Skeletal muscle satellite cell (primary cell): ENCODE results near the gene PARP12.
A peak's percentile ranks its signal among the peaks of the same experiment; 100 is the strongest.

Experiments used
- H3K27me3 ChIP-seq: 2 replicates; pipeline ENCODE4 v1.7.0; 2013; ENCODE audit warnings: low read length; ENCODE audit not compliant: control insufficient read depth, insufficient read depth
- H3K36me3 ChIP-seq: 2 replicates; pipeline ENCODE4 v1.7.0; 2013; ENCODE audit warnings: mild to moderate bottlenecking, control low read depth, low read length; ENCODE audit not compliant: insufficient read depth
- H3K4me1 ChIP-seq: 2 replicates; pipeline ENCODE4 v1.7.0; 2013; ENCODE audit warnings: low read length; ENCODE audit not compliant: control insufficient read depth, insufficient read depth
- H3K4me2 ChIP-seq: 2 replicates; pipeline ENCODE4 v1.7.0; 2013; ENCODE audit warnings: mild to moderate bottlenecking, low read length
- H3K4me3 ChIP-seq: 2 replicates; pipeline ENCODE4 v1.7.0; 2013; ENCODE audit warnings: low read length
- H3K9ac ChIP-seq: 2 replicates; pipeline ENCODE4 v1.7.0; 2013; ENCODE audit warnings: mild to moderate bottlenecking, low read depth, low read length, moderate library complexity
- H3K9me3 ChIP-seq: replicated peaks from 2 replicates; pipeline ENCODE4 v1.7.0; 2013; ENCODE audit warnings: mild to moderate bottlenecking, control low read depth, low read length

The PARP12 gene

GRCh38 chr7:140047197-140047596, 15.6 kb downstream of the PARP12 start:
- Histone ChIP-seq H3K27me3 (no peaks in the 10 kb centered on the region), H3K9ac (no peak overlapping the region), H3K9me3 (no peaks in the 10 kb centered on the region), H3K4me1 (peaks cover 17% of the 10 kb centered on the region), H3K4me3 (no peak overlapping the region), H3K36me3 (no peaks in the 10 kb centered on the region), H3K4me2 (no peak overlapping the region)

- H3K4me3 ChIP-seq, result no peak overlapping the region
- no peaks in the 10 kb centered on the region for H3K9me3 ChIP-seq
- H3K4me1 ChIP-seq, result peaks cover 27% of the 10 kb centered on the region
- H3K4me2 ChIP-seq, result no peak overlapping the region
- H3K36me3 ChIP-seq, result no peaks in the 10 kb centered on the region
- no peaks in the 10 kb centered on the region for H3K27me3 ChIP-seq
- H3K9ac ChIP-seq, result no peak overlapping the region
Observed at GRCh38 chr7:140045697-140046096, 17.1 kb downstream of the PARP12 start.

- Histone ChIP-seq H3K4me2 (no peak overlapping the region), H3K4me3 (no peak overlapping the region), H3K9me3 (no peaks in the 10 kb centered on the region), H3K4me1 (peaks cover 18% of the 10 kb centered on the region), H3K9ac (no peak overlapping the region), H3K27me3 (no peaks in the 10 kb centered on the region), H3K36me3 (no peaks in the 10 kb centered on the region)
Observed at GRCh38 chr7:140044251-140044650, 18.5 kb downstream of the PARP12 start.

- Histone ChIP-seq H3K9me3 (no peaks in the 10 kb centered on the region), H3K9ac (no peak overlapping the region), H3K27me3 (no peaks in the 10 kb centered on the region), H3K4me2 (peak overlapping the region; percentile 19), H3K4me1 (peaks cover 23% of the 10 kb centered on the region), H3K4me3 (no peak overlapping the region), H3K36me3 (no peaks in the 10 kb centered on the region)
Observed at GRCh38 chr7:140042386-140042670, 20.4 kb downstream of the PARP12 start.

- H3K9me3 ChIP-seq, result no peaks in the 10 kb centered on the region
- no peaks in the 10 kb centered on the region for H3K36me3 ChIP-seq
- no peak overlapping the region for H3K4me3 ChIP-seq
- no peaks in the 10 kb centered on the region for H3K27me3 ChIP-seq
- H3K4me1 ChIP-seq, result peaks cover 23% of the 10 kb centered on the region
- H3K4me2 ChIP-seq, result peak overlapping the region; percentile 48
- no peak overlapping the region for H3K9ac ChIP-seq
Observed at GRCh38 chr7:140041659-140042385, 20.9 kb downstream of the PARP12 start.

GRCh38 chr7:140039896-140040295, 22.9 kb downstream of the PARP12 start:
- no peak overlapping the region for H3K4me3 ChIP-seq
- peaks cover 39% of the 10 kb centered on the region for H3K4me1 ChIP-seq
- H3K27me3 ChIP-seq, result no peaks in the 10 kb centered on the region
- no peaks in the 10 kb centered on the region for H3K36me3 ChIP-seq
- H3K4me2 ChIP-seq, result no peak overlapping the region
- no peak overlapping the region for H3K9ac ChIP-seq
- no peaks in the 10 kb centered on the region for H3K9me3 ChIP-seq

- Histone ChIP-seq H3K4me3 (no peak overlapping the region), H3K27me3 (no peaks in the 10 kb centered on the region), H3K36me3 (no peaks in the 10 kb centered on the region), H3K9ac (no peak overlapping the region), H3K9me3 (no peaks in the 10 kb centered on the region), H3K4me2 (no peak overlapping the region), H3K4me1 (peaks cover 39% of the 10 kb centered on the region)
Observed at GRCh38 chr7:140039066-140039465, 23.7 kb downstream of the PARP12 start.

GRCh38 chr7:140036224-140036962, 26.4 kb downstream of the PARP12 start:
- no peaks in the 10 kb centered on the region for H3K36me3 ChIP-seq
- H3K27me3 ChIP-seq, result no peaks in the 10 kb centered on the region
- peaks cover 34% of the 10 kb centered on the region for H3K4me1 ChIP-seq
- no peak overlapping the region for H3K9ac ChIP-seq
- no peaks in the 10 kb centered on the region for H3K9me3 ChIP-seq
- H3K4me3 ChIP-seq, result no peak overlapping the region
- H3K4me2 ChIP-seq, result no peak overlapping the region

GRCh38 chr7:140035400-140036223, 27.1 kb downstream of the PARP12 start:
- Histone ChIP-seq H3K9ac (no peak overlapping the region), H3K36me3 (no peaks in the 10 kb centered on the region), H3K9me3 (no peaks in the 10 kb centered on the region)

GRCh38 chr7:140034421-140034820, 28.3 kb downstream of the PARP12 start:
- Histone ChIP-seq H3K9me3 (no peaks in the 10 kb centered on the region), H3K4me3 (no peak overlapping the region), H3K9ac (no peak overlapping the region), H3K4me2 (no peak overlapping the region), H3K27me3 (no peaks in the 10 kb centered on the region), H3K36me3 (no peaks in the 10 kb centered on the region), H3K4me1 (peaks cover 30% of the 10 kb centered on the region)

More at GRCh38 chr7:140035400-140036223, 27.1 kb downstream of the PARP12 start:
- H3K4me3 ChIP-seq, result no peak overlapping the region
- peaks cover 31% of the 10 kb centered on the region for H3K4me1 ChIP-seq
- no peaks in the 10 kb centered on the region for H3K27me3 ChIP-seq
- H3K4me2 ChIP-seq, result peak overlapping the region; percentile 41

GRCh38 chr7:140033779-140034363, 28.9 kb downstream of the PARP12 start:
- no peaks in the 10 kb centered on the region for H3K9me3 ChIP-seq
- peaks cover 25% of the 10 kb centered on the region for H3K4me1 ChIP-seq
- no peaks in the 10 kb centered on the region for H3K36me3 ChIP-seq
- no peak overlapping the region for H3K9ac ChIP-seq
- no peak overlapping the region for H3K4me2 ChIP-seq
- no peaks in the 10 kb centered on the region for H3K27me3 ChIP-seq
- no peak overlapping the region for H3K4me3 ChIP-seq
